Measurements from ENCODE around the gene CLASP1.
"Not testable (repeated sequence)": the region's sequence is repeated elsewhere in the genome, so short reads cannot be mapped to it uniquely, and the experiment has no call there.

Gene CLASP1

GRCh38 chr2:121558329-121558728 lies 90.9 kb downstream of the CLASP1 start:
- H3K27me3 ChIP-seq (ENCODE audit: insufficient read depth, poor library complexity, severe bottlenecking): no peaks in the 10 kb centered on the region
- TF ChIP-seq CTCF (IDR thresholded peaks at IDR 0.05; ENCODE audit: insufficient read depth, low read length): no peak
- TF ChIP-seq SPI1 (IDR thresholded peaks at IDR 0.05; ENCODE audit: borderline replicate concordance, low read depth): no peak
- TF ChIP-seq REST (IDR thresholded peaks at IDR 0.05; ENCODE audit: insufficient replicate concordance, low read depth): no peak
- no peak overlapping the region for H3K4me3 ChIP-seq (replicated peaks; ENCODE audit: insufficient read depth, low read length)
- no peak overlapping the region for H3K27ac ChIP-seq (replicated peaks)
- DNase-seq (ENCODE audit: low read depth in 1 of 2, low spot score in 1 of 2): no peak

GRCh38 chr2:121555008-121555407 lies 94.3 kb downstream of the CLASP1 start:
- Histone ChIP-seq H3K4me3 (replicated peaks; ENCODE audit: insufficient read depth, low read length) (no peak overlapping the region), H3K27ac (replicated peaks) (no peak overlapping the region), H3K27me3 (ENCODE audit: insufficient read depth, poor library complexity, severe bottlenecking) (no peaks in the 10 kb centered on the region)
- no peak for DNase-seq (ENCODE audit: low read depth in 1 of 2, low spot score in 1 of 2)
- TF ChIP-seq CTCF (IDR thresholded peaks at IDR 0.05; ENCODE audit: insufficient read depth, low read length): no peak
- TF ChIP-seq GABPA (IDR thresholded peaks at IDR 0.05; ENCODE audit: low read depth): no peak
- no peak for TF ChIP-seq REST (IDR thresholded peaks at IDR 0.05; ENCODE audit: insufficient replicate concordance, low read depth)
- no peak for TF ChIP-seq SPI1 (IDR thresholded peaks at IDR 0.05; ENCODE audit: borderline replicate concordance, low read depth)
- TF ChIP-seq POLR2AphosphoS5 (IDR thresholded peaks at IDR 0.05; ENCODE audit: low read depth): no peak

GRCh38 chr2:121552477-121553180 lies 96.6 kb downstream of the CLASP1 start:
- H3K4me3 ChIP-seq (replicated peaks; ENCODE audit: insufficient read depth, low read length); H3K27me3 ChIP-seq (ENCODE audit: insufficient read depth, poor library complexity, severe bottlenecking); DNase-seq (ENCODE audit: low read depth in 1 of 2, low spot score in 1 of 2); H3K27ac ChIP-seq (replicated peaks): not testable (repeated sequence)

- Histone ChIP-seq H3K27me3 (ENCODE audit: insufficient read depth, poor library complexity, severe bottlenecking) (no peaks in the 10 kb centered on the region), H3K27ac (replicated peaks) (no peak overlapping the region), H3K4me3 (replicated peaks; ENCODE audit: insufficient read depth, low read length) (no peak overlapping the region)
- no peak for DNase-seq (ENCODE audit: low read depth in 1 of 2, low spot score in 1 of 2)
- TF ChIP-seq REST (IDR thresholded peaks at IDR 0.05; ENCODE audit: insufficient replicate concordance, low read depth) (no peak), CTCF (IDR thresholded peaks at IDR 0.05; ENCODE audit: insufficient read depth, low read length) (no peak), GABPA (IDR thresholded peaks at IDR 0.05; ENCODE audit: low read depth) (no peak), POLR2AphosphoS5 (IDR thresholded peaks at IDR 0.05; ENCODE audit: low read depth) (no peak), SPI1 (IDR thresholded peaks at IDR 0.05; ENCODE audit: borderline replicate concordance, low read depth) (no peak)
Measured at GRCh38 chr2:121550669-121551068, 98.6 kb downstream of the CLASP1 start.

All from HL-60 (cell line).